ENCODE measurements around the gene OPCML.

OPCML gene

GRCh38 chr11:132579136-132579535 is 953.2 kb downstream of the OPCML start:
- no peak for DNase-seq

GRCh38 chr11:132578580-132578979 is 953.7 kb downstream of the OPCML start:
- no peak for DNase-seq

DNA sequence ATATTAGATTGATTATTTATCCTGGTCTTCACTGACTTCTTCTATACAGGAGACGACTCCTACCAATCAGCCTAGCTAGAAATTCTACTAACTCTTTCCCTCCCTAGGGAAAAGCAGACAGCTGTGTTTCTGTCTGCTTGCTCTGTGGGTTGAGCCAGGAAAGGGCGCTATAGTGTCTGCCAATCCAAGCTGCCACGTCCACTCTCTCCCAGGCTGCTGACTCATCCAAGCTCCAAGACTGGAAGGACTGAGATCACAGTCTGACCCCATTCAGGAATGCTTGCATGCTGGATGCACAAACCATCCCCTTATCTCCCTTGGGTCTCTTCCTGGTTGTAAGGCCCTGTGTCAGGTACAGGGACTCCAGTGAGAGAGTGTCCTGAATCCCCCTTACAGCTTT is 955.6 kb downstream of the OPCML start:
- peak; percentile 95 for DNase-seq

- no peak for DNase-seq
Measured at GRCh38 chr11:132564091-132564885, 968.0 kb downstream of the OPCML start.

DNA sequence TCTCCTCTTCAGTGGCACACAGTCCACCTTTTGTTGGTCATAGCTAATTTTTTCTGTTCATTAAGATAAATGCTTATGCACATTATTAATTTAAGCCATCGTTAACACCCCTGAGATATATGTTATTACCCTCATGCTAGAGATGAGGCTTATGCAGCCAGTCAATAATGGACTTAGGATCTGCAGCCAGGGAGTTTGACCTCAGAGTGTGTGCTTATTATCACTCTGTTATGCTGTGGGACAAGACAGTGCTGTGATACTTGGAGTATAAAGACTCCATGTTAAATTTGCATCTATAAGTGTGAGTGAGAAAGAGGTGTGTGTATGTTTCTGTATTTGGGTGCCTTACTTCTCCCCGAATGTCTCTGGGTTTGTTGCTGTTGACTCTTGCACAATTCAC is 969.3 kb downstream of the OPCML start:
- DNase-seq = no peak

DNA sequence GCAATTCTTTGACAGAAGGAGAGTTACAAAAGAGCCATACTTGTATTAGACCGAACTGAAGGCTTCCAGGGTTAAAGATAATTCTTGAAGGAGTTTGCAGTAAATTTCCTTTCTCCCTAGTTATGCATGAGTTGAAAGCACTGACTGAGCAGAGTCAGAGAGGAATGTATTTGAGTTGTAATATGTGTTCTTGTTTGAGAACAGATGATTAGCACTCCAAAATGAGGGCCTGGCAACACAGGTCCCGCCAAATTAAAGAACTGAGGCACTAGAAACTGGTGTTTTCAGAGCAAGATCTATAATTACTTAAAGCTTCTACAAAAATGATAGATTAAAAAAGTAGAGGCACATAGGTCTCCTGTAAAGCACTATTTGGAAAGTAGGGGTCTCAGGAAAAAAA is 970.4 kb downstream of the OPCML start:
- no peak for DNase-seq

- DNase-seq = no peak
Measured at GRCh38 chr11:132559331-132560036, 972.8 kb downstream of the OPCML start.

DNA sequence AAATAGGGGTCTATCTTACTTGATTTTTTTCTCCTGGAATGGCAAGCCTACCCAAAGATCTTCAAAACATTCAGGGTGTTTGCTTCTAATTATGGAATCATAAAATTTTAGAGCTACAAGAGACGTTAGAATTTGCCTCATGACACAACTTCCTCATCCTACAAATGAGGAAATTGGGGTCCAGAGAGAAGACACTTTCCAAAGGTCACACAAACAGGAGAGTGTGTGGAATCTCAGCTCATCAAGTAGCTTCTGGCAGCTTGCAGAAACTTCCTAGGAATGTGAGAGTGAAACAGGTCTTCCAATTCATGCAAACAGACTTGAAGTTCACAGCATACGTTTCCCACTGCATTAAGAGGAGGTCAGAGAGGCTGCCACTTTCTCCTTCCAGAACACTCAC is 976.0 kb downstream of the OPCML start:
- DNase-seq = no peak

- DNase-seq = no peak
Measured at GRCh38 chr11:132555617-132556016, 976.7 kb downstream of the OPCML start.

- DNase-seq = no peak
Measured at GRCh38 chr11:132551016-132551415, 981.3 kb downstream of the OPCML start.

GRCh38 chr11:132549561-132549960 is 982.7 kb downstream of the OPCML start:
- no peak for DNase-seq

- no peak for DNase-seq
Measured at GRCh38 chr11:132549001-132549400, 983.3 kb downstream of the OPCML start.

GRCh38 chr11:132544007-132544406 is 988.3 kb downstream of the OPCML start:
- DNase-seq = no peak

- DNase-seq = no peak
Measured at GRCh38 chr11:132541794-132542193, 990.5 kb downstream of the OPCML start.

GRCh38 chr11:132540581-132540980 is 991.7 kb downstream of the OPCML start:
- DNase-seq = peak; percentile 23

DNA sequence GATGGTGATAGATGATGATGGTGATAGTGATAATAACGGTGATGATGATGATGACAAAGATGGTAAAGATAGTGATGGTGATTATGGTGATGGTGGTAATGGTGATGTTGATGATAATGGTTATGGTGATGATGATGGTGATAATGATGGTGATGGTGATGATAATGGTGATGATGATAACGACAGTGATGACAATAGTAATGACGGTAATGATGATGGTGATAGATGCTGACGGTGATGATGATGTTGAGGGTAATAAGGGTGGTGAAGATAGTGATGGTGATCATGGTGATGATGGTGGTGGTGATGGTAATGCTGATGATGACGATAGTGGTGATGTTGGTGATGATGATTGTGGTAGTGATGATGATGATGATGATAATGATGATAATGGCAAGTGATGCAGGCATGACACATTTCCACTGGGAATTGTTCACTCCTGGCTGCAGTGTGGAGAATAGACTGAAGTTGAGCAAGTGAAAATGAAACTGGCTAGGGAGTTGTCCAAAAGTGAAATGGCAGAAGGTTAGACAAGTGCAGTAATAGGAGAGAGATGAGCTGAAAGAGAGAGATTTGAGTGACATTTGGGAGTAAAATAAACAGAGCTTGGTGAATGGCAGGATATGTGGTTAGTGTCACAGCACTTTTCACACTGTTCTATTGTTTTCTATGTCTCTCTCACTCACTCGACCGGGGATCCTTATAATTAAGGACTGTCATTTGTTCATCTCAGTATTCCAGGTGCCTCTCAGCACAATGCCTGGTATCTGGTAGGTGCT is 992.5 kb downstream of the OPCML start:
- no peak for DNase-seq

GRCh38 chr11:132538642-132539041 is 993.7 kb downstream of the OPCML start:
- no peak for DNase-seq

- DNase-seq = no peak
Measured at GRCh38 chr11:132535830-132536229, 996.5 kb downstream of the OPCML start.

GRCh38 chr11:132531921-132532320 is 1000.4 kb downstream of the OPCML start:
- DNase-seq = peak; percentile 41

GRCh38 chr11:132528181-132528580 is 1004.1 kb downstream of the OPCML start:
- DNase-seq = peak; percentile 16

DNA sequence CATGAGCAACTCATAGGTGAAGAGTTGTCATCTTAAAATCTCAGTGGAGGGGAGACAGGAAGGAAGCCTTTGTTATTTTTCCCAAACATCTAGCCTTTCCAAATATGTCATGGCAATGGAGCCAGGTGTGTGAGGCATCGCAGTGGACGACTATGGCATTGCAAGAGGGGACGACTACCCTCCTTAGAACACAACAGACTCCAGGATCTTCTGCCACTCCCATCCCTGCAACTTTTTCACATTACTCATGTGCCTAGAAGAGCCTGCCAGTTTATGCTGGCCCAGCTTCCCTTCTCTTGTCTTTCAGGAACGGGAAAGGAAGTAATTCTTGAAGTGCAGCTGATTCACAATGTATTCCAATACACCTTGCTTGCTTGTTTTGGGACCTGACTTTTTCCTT is 1008.4 kb downstream of the OPCML start:
- peak; percentile 5 for DNase-seq

DNA sequence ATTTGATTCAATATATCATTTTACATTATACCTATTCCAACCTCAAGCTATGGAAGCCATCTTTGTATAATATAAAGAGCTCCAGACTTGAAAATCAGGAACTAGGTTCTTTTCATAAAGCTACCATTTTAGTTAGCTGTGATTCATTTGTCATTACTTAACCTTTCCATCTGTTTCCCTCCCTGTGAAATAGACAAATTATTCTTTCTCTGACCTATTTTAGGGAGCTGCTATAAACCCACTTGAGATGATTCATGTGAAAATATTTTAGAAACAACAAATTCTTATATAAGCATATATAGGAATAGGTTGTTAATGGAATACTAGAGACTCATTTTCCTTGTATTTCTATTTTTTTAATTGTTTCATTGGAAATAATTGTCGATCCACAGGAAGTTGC is 1012.1 kb downstream of the OPCML start:
- peak; percentile 83 for DNase-seq

GRCh38 chr11:132519241-132519815 is 1013.0 kb downstream of the OPCML start:
- DNase-seq = peak; percentile 90

Data from fibroblast of upper back skin (primary cell).